Measurements from ENCODE around the gene FRMD3. TPM values are rescaled to one million over a fixed set of nuclear protein-coding genes. Genes with fewer than 3 reads are reported as not detected.

The FRMD3 gene
- total and polyA plus RNA-seq, 2 donors (not counting 1 experiment from before 2014, with no cell fraction given) = 0.19 to 0.66 TPM

DNA sequence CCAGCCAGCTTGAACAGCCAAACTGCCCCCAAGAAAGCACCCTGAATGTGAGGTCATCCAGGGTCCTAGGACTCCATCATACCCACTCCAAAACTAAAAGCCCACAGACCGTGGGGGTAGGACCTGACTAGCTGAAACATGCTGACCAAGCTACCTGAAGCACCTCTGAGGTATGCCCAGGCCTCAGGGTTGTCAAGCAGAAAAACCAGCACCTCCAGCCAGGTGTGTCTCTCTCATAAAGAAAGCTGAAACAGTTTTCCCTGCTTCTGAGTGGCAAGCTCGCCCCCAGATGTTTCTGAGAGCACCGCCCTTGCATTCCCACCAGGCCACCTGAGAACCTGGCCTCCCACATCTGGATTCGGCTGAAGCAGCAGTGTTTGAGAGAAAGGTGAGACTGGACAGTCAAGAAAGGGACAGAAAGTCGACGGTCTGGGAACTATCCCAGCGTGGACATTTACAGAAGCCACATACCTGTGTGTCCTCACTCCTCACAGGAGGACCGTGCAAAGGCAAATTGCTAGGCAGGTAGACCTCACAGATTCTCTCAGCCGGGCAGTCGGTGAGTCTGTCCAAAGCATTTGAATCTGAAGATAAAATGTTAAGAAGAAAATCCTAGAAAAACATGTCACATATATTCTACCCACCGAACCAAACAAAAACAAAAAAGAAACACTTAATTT lies 319.6 kb downstream of the FRMD3 start:
- peak overlapping the region in 1 of 4 experiments; percentile 70 for H3K4me3 ChIP-seq (replicated peaks in 1 of 4; ENCODE audit: control extremely low read depth in 1 of 4, insufficient read depth in 1 of 4, low read depth in 3 of 4, low read length in 4 of 4)

DNA sequence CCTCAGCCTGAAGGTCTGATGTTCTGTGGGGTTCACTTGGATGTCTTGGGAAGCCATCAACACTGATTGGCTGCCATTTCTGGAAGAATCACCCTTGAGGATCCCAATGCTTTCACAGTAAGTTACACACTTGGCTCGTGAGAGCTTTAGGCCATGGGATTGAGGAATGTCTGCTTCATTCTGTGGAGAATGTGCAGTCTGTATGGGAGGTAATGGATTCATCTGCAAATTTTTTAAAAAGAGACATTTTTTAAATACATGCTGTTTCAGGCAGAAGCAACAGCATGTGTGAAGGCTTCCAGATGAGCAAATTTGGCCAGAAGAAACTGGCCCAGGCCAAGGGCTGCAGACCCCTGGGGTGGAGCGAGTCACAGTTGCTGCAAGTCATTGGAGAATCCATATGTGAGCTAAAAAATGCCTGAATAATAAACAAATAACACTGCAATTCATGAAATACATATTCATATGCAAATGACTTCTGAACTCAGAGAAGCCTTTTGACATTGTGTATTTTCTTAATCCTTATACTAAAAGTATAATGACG lies 328.9 kb downstream of the FRMD3 start:
- Histone ChIP-seq H3K4me3 (replicated peaks in 1 of 4; ENCODE audit: control extremely low read depth in 1 of 4, insufficient read depth in 1 of 4, low read depth in 3 of 4, low read length in 4 of 4) (no peak overlapping the region), H3K4me1 (ENCODE audit: control insufficient read depth, extremely low read depth, insufficient read depth, low read length) (no peaks in the 10 kb centered on the region), H3K4me2 (ENCODE audit: extremely low read depth, insufficient read depth, low read length) (no peak overlapping the region), H3K9ac (ENCODE audit: insufficient read depth, low read length) (no peak overlapping the region), H3K79me2 (ENCODE audit: control insufficient read depth, insufficient read depth, low read length) (no peaks in the 10 kb centered on the region), H2AFZ (ENCODE audit: low read length) (no peak overlapping the region), H3K36me3 (ENCODE audit: control insufficient read depth, insufficient read depth, low read length) (no peaks in the 10 kb centered on the region), H3K27me3 (ENCODE audit: control insufficient read depth, insufficient read depth, low read length) (no peaks in the 10 kb centered on the region), H4K20me1 (ENCODE audit: control insufficient read depth, extremely low read depth, insufficient read depth, low read length) (no peaks in the 10 kb centered on the region), H3K9me3 (ENCODE audit: control insufficient read depth, insufficient read depth, low read depth, low read length) (no peaks in the 10 kb centered on the region), H3K27ac (ENCODE audit: insufficient read depth, low read length) (no peak overlapping the region)
- TF ChIP-seq, protein P1, sequence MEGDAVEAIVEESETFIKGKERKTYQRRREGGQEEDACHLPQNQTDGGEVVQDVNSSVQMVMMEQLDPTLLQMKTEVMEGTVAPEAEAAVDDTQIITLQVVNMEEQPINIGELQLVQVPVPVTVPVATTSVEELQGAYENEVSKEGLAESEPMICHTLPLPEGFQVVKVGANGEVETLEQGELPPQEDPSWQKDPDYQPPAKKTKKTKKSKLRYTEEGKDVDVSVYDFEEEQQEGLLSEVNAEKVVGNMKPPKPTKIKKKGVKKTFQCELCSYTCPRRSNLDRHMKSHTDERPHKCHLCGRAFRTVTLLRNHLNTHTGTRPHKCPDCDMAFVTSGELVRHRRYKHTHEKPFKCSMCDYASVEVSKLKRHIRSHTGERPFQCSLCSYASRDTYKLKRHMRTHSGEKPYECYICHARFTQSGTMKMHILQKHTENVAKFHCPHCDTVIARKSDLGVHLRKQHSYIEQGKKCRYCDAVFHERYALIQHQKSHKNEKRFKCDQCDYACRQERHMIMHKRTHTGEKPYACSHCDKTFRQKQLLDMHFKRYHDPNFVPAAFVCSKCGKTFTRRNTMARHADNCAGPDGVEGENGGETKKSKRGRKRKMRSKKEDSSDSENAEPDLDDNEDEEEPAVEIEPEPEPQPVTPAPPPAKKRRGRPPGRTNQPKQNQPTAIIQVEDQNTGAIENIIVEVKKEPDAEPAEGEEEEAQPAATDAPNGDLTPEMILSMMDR (conservative IDR thresholded peaks at IDR 0.05 in 1 of 2, IDR thresholded peaks at IDR 0.05 in 1 of 2; ENCODE audit: low read depth in 1 of 2, low read length in 2 of 2) = no peak
- TF ChIP-seq EZH2 (IDR thresholded peaks at IDR 0.05; ENCODE audit: low read length, missing control alignments) = no peak
- DNase-seq (ENCODE audit: low read depth in 2 of 2) = no peak

More for the DNA sequence above, 319.6 kb downstream of the FRMD3 start:
- Histone ChIP-seq H3K9me3 (ENCODE audit: control insufficient read depth, insufficient read depth, low read depth, low read length) (no peaks in the 10 kb centered on the region), H3K36me3 (ENCODE audit: control insufficient read depth, insufficient read depth, low read length) (no peaks in the 10 kb centered on the region), H3K9ac (ENCODE audit: insufficient read depth, low read length) (no peak overlapping the region), H3K27me3 (ENCODE audit: control insufficient read depth, insufficient read depth, low read length) (no peaks in the 10 kb centered on the region), H3K4me2 (ENCODE audit: extremely low read depth, insufficient read depth, low read length) (no peak overlapping the region), H4K20me1 (ENCODE audit: control insufficient read depth, extremely low read depth, insufficient read depth, low read length) (no peaks in the 10 kb centered on the region), H2AFZ (ENCODE audit: low read length) (no peak overlapping the region), H3K4me1 (ENCODE audit: control insufficient read depth, extremely low read depth, insufficient read depth, low read length) (no peaks in the 10 kb centered on the region), H3K27ac (ENCODE audit: insufficient read depth, low read length) (no peak overlapping the region), H3K79me2 (ENCODE audit: control insufficient read depth, insufficient read depth, low read length) (no peaks in the 10 kb centered on the region)
- no peak for TF ChIP-seq EZH2 (IDR thresholded peaks at IDR 0.05; ENCODE audit: low read length, missing control alignments)
- TF ChIP-seq, protein P1 (conservative IDR thresholded peaks at IDR 0.05 in 1 of 2, IDR thresholded peaks at IDR 0.05 in 1 of 2; ENCODE audit: low read depth in 1 of 2, low read length in 2 of 2) = no peak
- no peak for DNase-seq (ENCODE audit: low read depth in 2 of 2)

DNA sequence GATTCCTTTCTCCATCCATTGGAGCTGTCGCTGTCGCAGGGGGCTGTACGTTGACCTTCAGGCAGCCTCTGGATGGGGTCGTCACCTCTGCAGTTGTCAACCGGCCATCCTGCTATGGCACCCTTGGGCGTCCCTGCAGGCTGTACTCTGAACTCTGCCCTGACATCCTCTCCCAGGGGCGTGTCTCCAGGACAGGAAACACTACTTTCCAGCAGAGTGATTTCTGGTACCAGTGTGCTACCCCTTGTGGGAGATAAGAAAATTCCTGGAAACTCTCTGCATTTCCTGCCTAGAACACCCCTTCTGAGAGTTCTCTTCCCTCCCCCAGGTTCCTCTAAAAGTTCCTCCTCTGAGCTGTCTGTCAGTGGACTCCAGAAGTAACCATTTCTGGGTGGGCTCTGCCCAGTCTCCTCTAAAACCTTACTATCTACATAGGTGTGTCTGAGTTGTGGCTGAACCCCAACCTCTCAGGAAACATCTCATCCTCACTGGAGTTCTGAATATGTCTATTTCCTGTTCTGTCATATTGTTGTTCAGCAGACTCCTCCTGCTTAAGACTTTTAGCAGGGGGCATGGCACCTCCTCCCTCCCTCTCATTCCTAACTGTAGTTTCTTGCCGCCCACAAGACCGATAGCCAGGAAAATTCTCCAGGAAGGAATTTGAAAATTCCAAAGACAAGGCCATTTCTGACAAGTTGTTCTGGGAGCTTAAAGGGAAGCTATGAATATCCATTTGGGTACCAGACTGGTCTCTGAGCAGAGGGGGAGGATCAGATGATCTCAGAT lies 329.9 kb downstream of the FRMD3 start:
- no peak overlapping the region for H3K4me2 ChIP-seq (ENCODE audit: extremely low read depth, insufficient read depth, low read length)
- TF ChIP-seq EZH2 (IDR thresholded peaks at IDR 0.05; ENCODE audit: low read length, missing control alignments) = no peak
- TF ChIP-seq, protein P1 (conservative IDR thresholded peaks at IDR 0.05 in 1 of 2, IDR thresholded peaks at IDR 0.05 in 1 of 2; ENCODE audit: low read depth in 1 of 2, low read length in 2 of 2) = no peak

More for the DNA sequence above, 329.9 kb downstream of the FRMD3 start:
- Histone ChIP-seq H3K27me3 (ENCODE audit: control insufficient read depth, insufficient read depth, low read length) (no peaks in the 10 kb centered on the region), H4K20me1 (ENCODE audit: control insufficient read depth, extremely low read depth, insufficient read depth, low read length) (no peaks in the 10 kb centered on the region), H3K79me2 (ENCODE audit: control insufficient read depth, insufficient read depth, low read length) (no peaks in the 10 kb centered on the region), H3K9ac (ENCODE audit: insufficient read depth, low read length) (no peak overlapping the region), H3K4me3 (replicated peaks in 1 of 4; ENCODE audit: control extremely low read depth in 1 of 4, insufficient read depth in 1 of 4, low read depth in 3 of 4, low read length in 4 of 4) (no peak overlapping the region), H3K36me3 (ENCODE audit: control insufficient read depth, insufficient read depth, low read length) (no peaks in the 10 kb centered on the region), H2AFZ (ENCODE audit: low read length) (no peak overlapping the region), H3K9me3 (ENCODE audit: control insufficient read depth, insufficient read depth, low read depth, low read length) (no peaks in the 10 kb centered on the region), H3K4me1 (ENCODE audit: control insufficient read depth, extremely low read depth, insufficient read depth, low read length) (no peaks in the 10 kb centered on the region), H3K27ac (ENCODE audit: insufficient read depth, low read length) (no peak overlapping the region)
- peak in 1 of 2 donors; percentile 29 for DNase-seq (ENCODE audit: low read depth in 2 of 2)

Measured in fibroblast of lung (primary cell).